NCI-H748 treated with DMSO at 0.1 percent for 48 hours (cell line): ENCODE data around the gene CCND2.

Source experiments
- DNase-seq: peaks from one replicate; lab custom pipeline; 2025; lab: John Stamatoyannopoulos, UW

The CCND2 gene

GRCh38 chr12:4276524-4277204 is 3.1 kb downstream of the CCND2 start:
- DNase-seq: no peak

- DNase-seq: no peak
These were observed 3.6 kb downstream of the CCND2 start for GRCh38 chr12:4277205-4277543.

- no peak for DNase-seq
These were observed 4.3 kb downstream of the CCND2 start for GRCh38 chr12:4277857-4278256.

GRCh38 chr12:4278329-4279197 is 5.0 kb downstream of the CCND2 start:
- no peak for DNase-seq

GRCh38 chr12:4279198-4279690 is 5.7 kb downstream of the CCND2 start:
- DNase-seq: no peak

- no peak for DNase-seq
These were observed 7.0 kb downstream of the CCND2 start for GRCh38 chr12:4280351-4281163.

GRCh38 chr12:4281173-4281654 is 7.7 kb downstream of the CCND2 start:
- no peak for DNase-seq

- DNase-seq: no peak
These were observed 8.7 kb downstream of the CCND2 start for GRCh38 chr12:4282103-4282891.

GRCh38 chr12:4282892-4283511 is 9.4 kb downstream of the CCND2 start:
- DNase-seq: no peak

GRCh38 chr12:4283512-4284255 is 10.1 kb downstream of the CCND2 start:
- DNase-seq: no peak

- no peak for DNase-seq
These were observed 10.7 kb downstream of the CCND2 start for GRCh38 chr12:4284306-4284705.

- no peak for DNase-seq
These were observed 11.5 kb downstream of the CCND2 start for GRCh38 chr12:4285070-4285469.

- no peak for DNase-seq
These were observed 12.7 kb downstream of the CCND2 start for GRCh38 chr12:4286228-4286627.

GRCh38 chr12:4286771-4287317 is 13.3 kb downstream of the CCND2 start:
- no peak for DNase-seq

GRCh38 chr12:4287325-4288211 is 14.0 kb downstream of the CCND2 start:
- DNase-seq: no peak

GRCh38 chr12:4288296-4289131 is 15.0 kb downstream of the CCND2 start:
- no peak for DNase-seq

GRCh38 chr12:4289231-4289878 is 15.8 kb downstream of the CCND2 start:
- DNase-seq: no peak
